A549 (cell line): ENCODE measurements around the gene SRSF7. TPM values are rescaled to one million over a fixed set of nuclear protein-coding genes. Genes with fewer than 3 reads are reported as not detected.
A peak's percentile ranks its signal among the peaks of the same experiment; 100 is the strongest.

Experiments
- ATAC-seq, 2 experiments: fragments of 200-7000 bp in 1 of 2; fragments of >200 bp in 1 of 2; cut with Nextera tagmentation in 1 of 2; cut with Tn5 transposase in 1 of 2; 3 replicates each; pipeline versions ENCODE4 v1.8.0 to v1.9.1; 2018 to 2020; ENCODE audit warnings: mild to moderate bottlenecking in 1 of 2, moderate library complexity in 1 of 2
- CTCF ChIA-PET: fragments of 300-600 bp; sonication (Branson Sonifier 250); formaldehyde crosslinking; extraction: SDS; loops from one replicate; lab custom pipeline; 2021; ENCODE audit warnings: antibody characterized with exemption, inconsistent platforms; lab: Yijun Ruan, JAX
- POLR2A ChIA-PET: fragments of 350-600 bp; formaldehyde crosslinking; extraction: SDS; loops from one replicate; lab custom pipeline; 2021; ENCODE audit warnings: antibody characterized with exemption, inconsistent platforms; lab: Yijun Ruan, JAX
- DNase-seq, 2 experiments: peaks; one replicate each; pipeline versions ENCODE4 v3.0.0 to v3.0.0-alpha.2; 2011 to 2016; ENCODE audit warnings: low read depth in 1 of 2, low spot score in 1 of 2
- FAIRE-seq: peaks from 2 replicates; lab custom pipeline; 2011; peaks lifted over from hg19 to GRCh38; lab: Jason Lieb, UNC
- H3K27ac ChIP-seq, 2 experiments: fragments of >200 bp; sonication (Bioruptor Twin); formaldehyde crosslinking; 3 replicates each; pipeline ENCODE4 v1.5.1; 2016 to 2017
- H3K4me1 ChIP-seq: fragments of >200 bp; sonication (Bioruptor Twin); formaldehyde crosslinking; 3 replicates; pipeline ENCODE4 v1.6.1; 2016
- H3K4me2 ChIP-seq: fragments of >200 bp; sonication (Bioruptor Twin); formaldehyde crosslinking; 3 replicates; pipeline ENCODE4 v1.6.1; 2016
- H3K4me3 ChIP-seq: fragments of >200 bp; sonication (Bioruptor Twin); formaldehyde crosslinking; 3 replicates; pipeline ENCODE4 v1.5.1; 2016
- H3K9me3 ChIP-seq: fragments of >200 bp; sonication (Bioruptor Twin); formaldehyde crosslinking; 3 replicates; pipeline ENCODE4 v1.6.1; 2016
- BCL3 ChIP-seq: fragments of >200 bp; sonication (Bioruptor Twin); formaldehyde crosslinking; IDR thresholded peaks from 3 replicates; pipeline ENCODE4 v1.6.1; 2016
- BHLHE40 ChIP-seq: IDR thresholded peaks from 2 replicates; pipeline ENCODE4 v1.6.1; 2012; ENCODE audit warnings: low read depth, low read length, inconsistent platforms
- CBX2 ChIP-seq: fragments of 200-600 bp; sonication (generic); IDR thresholded peaks from 2 replicates; pipeline ENCODE4 v1.6.1; 2016; ENCODE audit warnings: low read depth, mild to moderate bottlenecking, borderline replicate concordance
- CHD2 ChIP-seq: fragments of 150-350 bp; IDR thresholded peaks from 2 replicates; pipeline ENCODE4 v1.6.1; 2014; ENCODE audit warnings: low read length; ENCODE audit not compliant: partially characterized antibody
- CHD4 ChIP-seq: fragments of 200-600 bp; sonication (generic); IDR thresholded peaks from 2 replicates; pipeline ENCODE4 v1.6.1; 2016; ENCODE audit warnings: antibody characterized with exemption, mild to moderate bottlenecking, borderline replicate concordance
- EHMT2 ChIP-seq: fragments of 200-600 bp; sonication (generic); IDR thresholded peaks from 2 replicates; pipeline ENCODE4 v1.6.1; 2016; ENCODE audit warnings: antibody characterized with exemption, low read depth, mild to moderate bottlenecking, moderate library complexity
- FOSL2 ChIP-seq, 2 experiments: fragments of 450-650 bp in 1 of 2; fragments of >200 bp in 1 of 2; sonication (Bioruptor Twin) in 1 of 2; formaldehyde crosslinking; IDR thresholded peaks; 2 replicates each; pipeline versions ENCODE4 v1.5.0 to v1.6.1; 2016 to 2020; ENCODE audit warnings: mild to moderate bottlenecking in 1 of 2, moderate library complexity in 1 of 2
- HDAC2 ChIP-seq: fragments of 200-600 bp; sonication (generic); IDR thresholded peaks from 2 replicates; pipeline ENCODE4 v1.6.1; 2016
- HES2 ChIP-seq: fragments of >200 bp; sonication (Bioruptor Twin); formaldehyde crosslinking; IDR thresholded peaks from 2 replicates; pipeline ENCODE4 v1.6.1; 2016
- HMGXB4 ChIP-seq: fragments of 250-450 bp; sonication (Bioruptor Pico); IDR thresholded peaks from 2 replicates; pipeline ENCODE4 v1.5.0; 2021; ENCODE audit warnings: mild to moderate bottlenecking, moderate library complexity, borderline replicate concordance
- HOXB5 ChIP-seq: fragments of 250-450 bp; sonication (Bioruptor Pico); IDR thresholded peaks from 2 replicates; pipeline ENCODE4 v1.5.0; 2020; ENCODE audit warnings: mild to moderate bottlenecking, moderate library complexity
- NPAS2 ChIP-seq: fragments of 250-450 bp; sonication (Bioruptor Pico); IDR thresholded peaks from 2 replicates; pipeline ENCODE4 v1.8.0; 2022; ENCODE audit warnings: mild to moderate bottlenecking, moderate library complexity, borderline replicate concordance
- PHF8 ChIP-seq: fragments of 200-600 bp; sonication (generic); IDR thresholded peaks from 2 replicates; pipeline ENCODE4 v1.6.1; 2016; ENCODE audit warnings: low read depth, mild to moderate bottlenecking, antibody characterized with exemption, moderate library complexity, borderline replicate concordance
- RFX5 ChIP-seq: fragments of 450-650 bp; IDR thresholded peaks from 2 replicates; pipeline ENCODE4 v1.7.1; 2014; ENCODE audit warnings: antibody characterized with exemption, mild to moderate bottlenecking, moderate library complexity
- RNF2 ChIP-seq: fragments of 200-600 bp; sonication (generic); IDR thresholded peaks from 2 replicates; pipeline ENCODE4 v1.6.1; 2016; ENCODE audit warnings: low read depth, mild to moderate bottlenecking, antibody characterized with exemption, moderate library complexity, borderline replicate concordance
- TP53 ChIP-seq: fragments of 250-450 bp; sonication (Bioruptor Pico); IDR thresholded peaks from 2 replicates; pipeline ENCODE4 v1.5.0; 2021; ENCODE audit warnings: mild to moderate bottlenecking, moderate library complexity
- WGBS: methylation state at CpG from one replicate; pipeline ENCODE4 v1.1.6; 2017; ENCODE audit errors: missing lambda C conversion rate; 5-methylcytosine and 5-hydroxymethylcytosine counted together
- polyA plus RNA-seq, 4 experiments: library from polyadenylated mRNA; depleted of rRNA in 3 of 4; stranded (reverse); fragments of >200 nt; fragmentation: RNase III in 1 of 4; extraction: RNeasy Plus Mini Kit Qiagen cat#74134 plus additional on column Dnase treatment in 1 of 4; gene quantifications; 2 replicates in 3 of 4; 3 replicates in 1 of 4; pipeline ENCODE4 v1.2.3, GENCODE V29; 2011 to 2017

SRSF7 gene
- polyA plus RNA-seq, 2 of the 4 experiments (the other 2 are of a cell fraction), result 397 to 544 TPM

- CTCF ChIA-PET, result interaction anchor here (0.7 to 26.7 kb wide), 11 partner anchors 9 to 186 kb away, joined by 3 to 423 read pairs (median 4); partner anchors contain the start of gene HNRNPLL
- peak; percentile 49 to 55 for ATAC-seq
- Histone ChIP-seq H3K4me3 (no peak overlapping the region), H3K27ac (peak overlapping the region in 1 of 2 experiments; percentile 30; a peak in 3 of 6 replicates), H3K9me3 (no peaks in the 10 kb centered on the region), H3K4me1 (peaks cover 17% of the 10 kb centered on the region; the same call in 1 of the 3 replicates), H3K4me2 (no peak overlapping the region)
- WGBS, result 86% methylated on average over 9 of the region's 9 CpGs
- FAIRE-seq, result no peak
- DNase-seq, result no peak
- POLR2A ChIA-PET, result interaction anchor here (1.3 to 1.6 kb wide), 2 partner anchors 29 to 120 kb away, joined by 4 to 6 read pairs; partner anchors contain the start of genes HNRNPLL and SRSF7
- TF ChIP-seq HDAC2 (no peak), EHMT2 (no peak), BHLHE40 (no peak), RFX5 (no peak), HOXB5 (CRISPR knock-in tag) (no peak), CBX2 (no peak), TP53 (CRISPR knock-in tag) (no peak), BCL3 (no peak), HMGXB4 (no peak), NPAS2 (no peak), FOSL2 (IDR thresholded peaks at IDR 0.05) (no peak), FOSL2 (CRISPR knock-in tag; IDR thresholded peaks at IDR 0.05) (no peak), CHD4 (no peak)
Observed at GRCh38 chr2:38722271-38723061, 28.7 kb downstream of the SRSF7 start.

GRCh38 chr2:38720613-38721241 is 30.4 kb downstream of the SRSF7 start:
- no peak for FAIRE-seq
- Histone ChIP-seq H3K4me3 (no peak overlapping the region), H3K9me3 (no peaks in the 10 kb centered on the region), H3K27ac (peak overlapping the region in 1 of 2 experiments; percentile 38; a peak in 2 of 6 replicates), H3K4me1 (peaks cover 30% of the 10 kb centered on the region), H3K4me2 (0 out of 3 replicates have a peak overlapping the region, but pooled peaks have one; percentile 4)
- ChIA-PET POLR2A (interaction anchor here (1.1 kb wide), 2 partner anchors 31 to 118 kb away, joined by 3 to 6 read pairs; partner anchors contain the start of genes HNRNPLL and SRSF7), CTCF (interaction anchor here (0.7 to 26.7 kb wide), 4 partner anchors 114 to 405 kb away, joined by 3 to 423 read pairs (median 10); no protein-coding TSS in a partner anchor)
- ATAC-seq, result peak in 1 of 2 experiments; percentile 23; a peak in 3 of 6 replicates
- no peak for TF ChIP-seq PHF8
- TF ChIP-seq HOXB5 (CRISPR knock-in tag), result no peak
- no peak for TF ChIP-seq BCL3
- DNase-seq, result peak in 1 of 2 experiments; percentile 70
- 81% methylated on average over 4 of the region's 4 CpGs for WGBS

GRCh38 chr2:38719706-38720105 is 31.5 kb downstream of the SRSF7 start:
- no peaks in the 10 kb centered on the region for H3K9me3 ChIP-seq
- H3K4me1 ChIP-seq, result peaks cover 36% of the 10 kb centered on the region
- no peak for FAIRE-seq
- H3K4me2 ChIP-seq, result no peak overlapping the region
- DNase-seq, result no peak
- no peak overlapping the region for H3K4me3 ChIP-seq
- ChIA-PET CTCF (interaction anchor here (0.7 to 26.7 kb wide), 5 partner anchors 58 to 404 kb away, joined by 3 to 423 read pairs (median 6); no protein-coding TSS in a partner anchor), POLR2A (no interaction called here)
- H3K27ac ChIP-seq, result peak overlapping the region in 1 of 2 experiments; percentile 12; a peak in 2 of 6 replicates
- ATAC-seq, result no peak
- no peak for TF ChIP-seq RNF2
- no peak for TF ChIP-seq FOSL2 (IDR thresholded peaks at IDR 0.05)
- no peak for TF ChIP-seq FOSL2 (CRISPR knock-in tag; IDR thresholded peaks at IDR 0.05)
- TF ChIP-seq CHD2, result no peak
- no peak for TF ChIP-seq BHLHE40
- TF ChIP-seq HES2, result no peak
- WGBS, result 88% methylated on average over 12 of the region's 12 CpGs
